GM12878 (cell line): Measurements from ENCODE around the gene RHPN2.

Experiments
- CEBPB ChIP-seq, 2 experiments: fragments of 150-350 bp in 1 of 2; IDR thresholded peaks; 2 replicates each; pipeline ENCODE4 v1.6.1; 2012 to 2014; ENCODE audit warnings: low read depth in 2 of 2, low read length in 2 of 2, borderline replicate concordance in 1 of 2, inconsistent platforms in 1 of 2
- CHD2 ChIP-seq: IDR thresholded peaks from 2 replicates; pipeline ENCODE4 v1.6.1; 2011; ENCODE audit warnings: low read depth, low read length, improper control_type of control experiment, borderline replicate concordance
- KAT2A ChIP-seq: conservative IDR thresholded peaks from 2 replicates; pipeline ENCODE4 v1.6.1; 2011; ENCODE audit warnings: low read depth, low read length; ENCODE audit not compliant: control insufficient read depth
- MXI1 ChIP-seq: fragments of 150-350 bp; IDR thresholded peaks from 2 replicates; pipeline ENCODE4 v1.6.1; 2011; ENCODE audit warnings: low read depth, mild to moderate bottlenecking, inconsistent platforms, low read length, improper control_type of control experiment
- POLR2AphosphoS5 ChIP-seq: IDR thresholded peaks from 2 replicates; pipeline ENCODE4 v1.6.1; 2011; ENCODE audit warnings: mild to moderate bottlenecking, low read length, inconsistent platforms
- RCOR1 ChIP-seq: conservative IDR thresholded peaks from 2 replicates; pipeline ENCODE4 v1.6.1; 2012; ENCODE audit warnings: low read depth, low read length, improper control_type of control experiment
- ZNF274 ChIP-seq: IDR thresholded peaks from one replicate; pipeline ENCODE4 v1.8.0; 2011; ENCODE audit not compliant: insufficient read length, insufficient read depth
- TF ChIP-seq, protein P1 (sequence below): IDR thresholded peaks from 2 replicates; pipeline ENCODE4 v1.6.1; 2011; ENCODE audit warnings: borderline replicate concordance, low read depth, mild to moderate bottlenecking, moderate library complexity, mixed read lengths, low read length; ENCODE audit not compliant: insufficient read depth; ENCODE audit errors: extremely low read length
- TF ChIP-seq, protein P2 (sequence below), 3 experiments: IDR thresholded peaks in 2 of 3; conservative IDR thresholded peaks in 1 of 3; 2 replicates each; pipeline ENCODE4 v1.5.1; 2011; ENCODE audit warnings: low read depth in 3 of 3, low read length in 3 of 3, mild to moderate bottlenecking in 3 of 3, control low read depth in 2 of 3, moderate library complexity in 2 of 3, inconsistent platforms in 1 of 3, mixed read lengths in 1 of 3; ENCODE audit not compliant: control insufficient read depth in 2 of 3, insufficient read depth in 1 of 3; ENCODE audit errors: extremely low read depth in 1 of 3
- TF ChIP-seq, protein P3 (sequence below): IDR thresholded peaks from 2 replicates; pipeline ENCODE4 v1.6.1; 2012; ENCODE audit warnings: low read depth, low read length, improper control_type of control experiment

DNA sequence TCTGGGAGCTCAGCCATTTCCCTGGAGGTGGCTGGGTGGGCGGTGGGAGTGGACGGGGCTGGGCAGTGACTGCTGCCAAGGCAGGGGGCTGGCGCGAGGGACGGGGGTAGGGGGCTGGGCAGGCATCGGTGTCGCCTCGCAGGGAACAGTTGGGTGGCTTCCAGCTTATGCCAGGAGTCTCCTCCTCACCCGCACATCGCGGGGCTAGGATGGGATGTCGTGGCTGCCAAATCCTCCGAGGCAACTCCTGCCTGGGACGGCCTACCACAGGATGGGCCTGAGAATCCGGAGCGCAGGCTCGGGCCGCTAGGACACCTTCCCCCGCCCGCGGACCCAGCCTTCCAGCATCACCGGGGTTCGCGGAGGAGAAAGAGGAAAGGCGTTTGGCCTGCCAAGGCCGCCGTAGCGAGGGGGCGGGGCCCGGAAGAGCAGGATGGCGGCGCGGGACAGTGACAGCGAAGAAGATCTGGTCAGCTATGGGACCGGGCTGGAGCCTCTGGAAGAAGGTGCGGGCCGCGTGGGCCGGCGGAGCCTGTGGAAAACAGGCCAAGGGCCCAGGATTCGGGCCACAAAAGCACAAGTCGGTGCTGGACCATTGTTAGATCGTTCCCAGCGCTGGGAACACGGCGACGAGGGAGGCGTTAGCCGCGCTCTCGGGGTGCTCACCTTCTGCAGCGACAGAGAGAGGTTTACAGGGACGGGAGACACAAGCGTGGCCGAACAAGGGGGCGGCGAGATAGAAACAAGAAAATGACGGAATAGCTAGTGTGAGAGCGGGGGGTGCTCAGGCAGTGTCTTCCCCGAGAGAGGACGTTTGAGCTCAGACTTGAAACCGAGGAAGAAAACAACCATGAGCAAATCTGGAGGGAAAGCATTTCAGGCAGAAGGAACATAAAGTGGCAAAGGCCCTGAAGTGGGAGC is 16.3 kb upstream of the RHPN2 start, which contains the start of gene GPATCH1:
- no peak for TF ChIP-seq ZNF274
- TF ChIP-seq, protein P1, sequence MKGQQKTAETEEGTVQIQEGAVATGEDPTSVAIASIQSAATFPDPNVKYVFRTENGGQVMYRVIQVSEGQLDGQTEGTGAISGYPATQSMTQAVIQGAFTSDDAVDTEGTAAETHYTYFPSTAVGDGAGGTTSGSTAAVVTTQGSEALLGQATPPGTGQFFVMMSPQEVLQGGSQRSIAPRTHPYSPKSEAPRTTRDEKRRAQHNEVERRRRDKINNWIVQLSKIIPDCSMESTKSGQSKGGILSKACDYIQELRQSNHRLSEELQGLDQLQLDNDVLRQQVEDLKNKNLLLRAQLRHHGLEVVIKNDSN: no peak
- TF ChIP-seq, protein P2, sequence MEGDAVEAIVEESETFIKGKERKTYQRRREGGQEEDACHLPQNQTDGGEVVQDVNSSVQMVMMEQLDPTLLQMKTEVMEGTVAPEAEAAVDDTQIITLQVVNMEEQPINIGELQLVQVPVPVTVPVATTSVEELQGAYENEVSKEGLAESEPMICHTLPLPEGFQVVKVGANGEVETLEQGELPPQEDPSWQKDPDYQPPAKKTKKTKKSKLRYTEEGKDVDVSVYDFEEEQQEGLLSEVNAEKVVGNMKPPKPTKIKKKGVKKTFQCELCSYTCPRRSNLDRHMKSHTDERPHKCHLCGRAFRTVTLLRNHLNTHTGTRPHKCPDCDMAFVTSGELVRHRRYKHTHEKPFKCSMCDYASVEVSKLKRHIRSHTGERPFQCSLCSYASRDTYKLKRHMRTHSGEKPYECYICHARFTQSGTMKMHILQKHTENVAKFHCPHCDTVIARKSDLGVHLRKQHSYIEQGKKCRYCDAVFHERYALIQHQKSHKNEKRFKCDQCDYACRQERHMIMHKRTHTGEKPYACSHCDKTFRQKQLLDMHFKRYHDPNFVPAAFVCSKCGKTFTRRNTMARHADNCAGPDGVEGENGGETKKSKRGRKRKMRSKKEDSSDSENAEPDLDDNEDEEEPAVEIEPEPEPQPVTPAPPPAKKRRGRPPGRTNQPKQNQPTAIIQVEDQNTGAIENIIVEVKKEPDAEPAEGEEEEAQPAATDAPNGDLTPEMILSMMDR (IDR thresholded peaks at IDR 0.05 in 2 of 3, conservative IDR thresholded peaks at IDR 0.05 in 1 of 3; ENCODE audit: control insufficient read depth in 2 of 3, extremely low read depth in 1 of 3, insufficient read depth in 1 of 3, low read depth in 3 of 3, low read length in 3 of 3): no peak
- peak; percentile 84 for TF ChIP-seq RCOR1
- no peak for TF ChIP-seq CEBPB (IDR thresholded peaks at IDR 0.05; ENCODE audit: borderline replicate concordance in 1 of 2, low read depth in 2 of 2, low read length in 2 of 2)
- TF ChIP-seq, protein P3, sequence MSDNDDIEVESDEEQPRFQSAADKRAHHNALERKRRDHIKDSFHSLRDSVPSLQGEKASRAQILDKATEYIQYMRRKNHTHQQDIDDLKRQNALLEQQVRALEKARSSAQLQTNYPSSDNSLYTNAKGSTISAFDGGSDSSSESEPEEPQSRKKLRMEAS: no peak
- no peak for TF ChIP-seq KAT2A
- peak; percentile 58; the same call in 1 of the 2 replicates for TF ChIP-seq CHD2
- TF ChIP-seq POLR2AphosphoS5: peak; percentile 76; the same call in 1 of the 2 replicates
- TF ChIP-seq MXI1: peak; percentile 60; the same call in 1 of the 2 replicates
